K562 (cell line): ENCODE data around the gene FAM83F. TPM values are rescaled to one million over a fixed set of nuclear protein-coding genes. Genes with fewer than 3 reads are reported as not detected.
A peak's percentile ranks its signal among the peaks of the same experiment; 100 is the strongest.

Experiments
- ATF1 ChIP-seq, 2 experiments: fragments of 450-650 bp in 1 of 2; IDR thresholded peaks; 2 replicates each; pipeline ENCODE4 v1.6.1; 2016; ENCODE audit warnings: missing compliant biosample characterization in 1 of 2, missing genetic modification characterization in 1 of 2
- BDP1 ChIP-seq: IDR thresholded peaks from 3 replicates; pipeline ENCODE4 v1.6.1; 2011; ENCODE audit not compliant: insufficient read length, insufficient read depth
- CXXC5 ChIP-seq: fragments of 250-450 bp; sonication (Bioruptor Pico); IDR thresholded peaks from 2 replicates; pipeline ENCODE4 v1.8.0; 2022; ENCODE audit warnings: inconsistent platforms, mild to moderate bottlenecking, moderate library complexity
- DPF2 ChIP-seq: fragments of 450-650 bp; IDR thresholded peaks from 2 replicates; pipeline ENCODE4 v1.6.1; 2016
- ETV6 ChIP-seq, 3 experiments: fragments of 150-350 bp in 1 of 3; sonication (generic) in 1 of 3; formaldehyde crosslinking in 1 of 3; IDR thresholded peaks; 2 replicates each; pipeline versions ENCODE4 v1.6.1 to v1.8.0; 2014 to 2022; ENCODE audit warnings: borderline replicate concordance in 2 of 3, low read depth in 2 of 3, antibody characterized with exemption in 1 of 3, low read length in 1 of 3, mild to moderate bottlenecking in 1 of 3, missing genetic modification reagents in 1 of 3
- MBD2 ChIP-seq: sonication (generic); IDR thresholded peaks from 2 replicates; pipeline ENCODE4 v1.6.1; 2016; ENCODE audit warnings: low read depth, borderline replicate concordance
- MTA3 ChIP-seq: fragments of 450-650 bp; formaldehyde crosslinking; IDR thresholded peaks from 2 replicates; pipeline ENCODE4 v1.6.1; 2017; ENCODE audit warnings: mild to moderate bottlenecking, borderline replicate concordance
- NBN ChIP-seq: fragments of 450-650 bp; IDR thresholded peaks from 2 replicates; pipeline ENCODE4 v1.6.1; 2016; ENCODE audit warnings: low read depth, mild to moderate bottlenecking
- POLR2AphosphoS2 ChIP-seq: IDR thresholded peaks from 2 replicates; pipeline ENCODE4 v1.6.1; 2012; ENCODE audit warnings: low read length, improper control_type of control experiment
- RB1 ChIP-seq: fragments of 450-650 bp; IDR thresholded peaks from 2 replicates; pipeline ENCODE4 v1.6.1; 2017; ENCODE audit warnings: low read depth, mild to moderate bottlenecking
- RBM15 ChIP-seq: fragments of 200-400 bp; formaldehyde crosslinking; IDR thresholded peaks from 2 replicates; pipeline ENCODE4 v1.6.1; 2018; ENCODE audit warnings: mild to moderate bottlenecking, low read length, moderate library complexity; ENCODE audit not compliant: insufficient read depth
- SMARCE1 ChIP-seq: fragments of 450-650 bp; IDR thresholded peaks from 2 replicates; pipeline ENCODE4 v1.7.1; 2016; ENCODE audit warnings: mild to moderate bottlenecking
- SRSF3 ChIP-seq: fragments of 200-400 bp; formaldehyde crosslinking; IDR thresholded peaks from 2 replicates; pipeline ENCODE4 v1.6.1; 2016; ENCODE audit warnings: mild to moderate bottlenecking, low read length, moderate library complexity; ENCODE audit not compliant: insufficient read depth
- STAG1 ChIP-seq: sonication (generic); formaldehyde crosslinking; IDR thresholded peaks from 2 replicates; pipeline ENCODE4 v1.5.0; 2020; ENCODE audit warnings: missing genetic modification reagents, borderline replicate concordance
- TGIF2 ChIP-seq: sonication (generic); formaldehyde crosslinking; IDR thresholded peaks from 2 replicates; pipeline ENCODE4 v1.8.1; 2022; ENCODE audit warnings: mild to moderate bottlenecking, missing genetic modification reagents, moderate library complexity
- TSC22D4 ChIP-seq: fragments of 450-650 bp; IDR thresholded peaks from 2 replicates; pipeline ENCODE4 v1.6.1; 2016; ENCODE audit warnings: missing genetic modification characterization, missing biosample characterization, control low read depth
- ZNF24 ChIP-seq: fragments of 450-650 bp; IDR thresholded peaks from 2 replicates; pipeline ENCODE4 v1.6.1; 2016
- ZNF408 ChIP-seq: fragments of 250-450 bp; sonication (Bioruptor Pico); IDR thresholded peaks from 2 replicates; pipeline ENCODE4 v1.4.0; 2020; ENCODE audit warnings: low read depth, mild to moderate bottlenecking, moderate library complexity
- ZNF445 ChIP-seq: fragments of 250-450 bp; sonication (Bioruptor Pico); IDR thresholded peaks from 2 replicates; pipeline ENCODE4 v1.4.0; 2020; ENCODE audit warnings: low read depth, mild to moderate bottlenecking, moderate library complexity
- polyA plus RNA-seq, 8 experiments: library from polyadenylated mRNA; depleted of rRNA in 4 of 8; stranded (reverse) in 5 of 8; unstranded in 3 of 8; fragments of >200 nt; fragmentation: Nextera tagmentation in 2 of 8; fragmentation: Illumina TruSeq in 1 of 8; extraction: Ambion mirVana in 2 of 8; extraction: Trizol in 1 of 8; gene quantifications; 2 replicates each; pipeline versions ENCODE4 v1.2.1 to v1.2.3, GENCODE V29; 2011 to 2014; ENCODE audit warnings: inconsistent platforms in 1 of 8, missing spikeins in 1 of 8
- total RNA-seq, 7 experiments: library from RNA; depleted of rRNA in 6 of 7; stranded (reverse); fragments of >200 nt in 6 of 7; fragmentation: Illumina TruSeq in 2 of 7; extraction: Trizol in 2 of 7; gene quantifications; 2 replicates each; pipeline versions ENCODE4 v1.2.1 to v1.2.3, GENCODE V29; 2011 to 2021; ENCODE audit warnings: low replicate concordance in 1 of 7
- TF ChIP-seq, protein P1 (sequence below): fragments of 450-650 bp; IDR thresholded peaks from 2 replicates; pipeline ENCODE4 v1.6.1; 2017; ENCODE audit warnings: antibody characterized with exemption
- TF ChIP-seq, protein P2 (sequence below): sonication (generic); IDR thresholded peaks from 2 replicates; pipeline ENCODE4 v1.6.1; 2016
- TF ChIP-seq, protein P3 (sequence below): fragments of 450-650 bp; IDR thresholded peaks from 2 replicates; pipeline ENCODE4 v1.6.1; 2016; ENCODE audit warnings: antibody characterized with exemption
- TF ChIP-seq, protein P4 (sequence below): fragments of 450-650 bp; IDR thresholded peaks from 2 replicates; pipeline ENCODE4 v1.6.1; 2018; ENCODE audit warnings: mild to moderate bottlenecking, low read depth; ENCODE audit not compliant: partially characterized antibody

FAM83F gene
- total and polyA plus RNA-seq, 9 of the 15 experiments (the other 6 are each of a cell fraction or from before 2014, with no cell fraction given) = under 0.01 to 0.13 (median 0.04) TPM; not detected in 1

DNA sequence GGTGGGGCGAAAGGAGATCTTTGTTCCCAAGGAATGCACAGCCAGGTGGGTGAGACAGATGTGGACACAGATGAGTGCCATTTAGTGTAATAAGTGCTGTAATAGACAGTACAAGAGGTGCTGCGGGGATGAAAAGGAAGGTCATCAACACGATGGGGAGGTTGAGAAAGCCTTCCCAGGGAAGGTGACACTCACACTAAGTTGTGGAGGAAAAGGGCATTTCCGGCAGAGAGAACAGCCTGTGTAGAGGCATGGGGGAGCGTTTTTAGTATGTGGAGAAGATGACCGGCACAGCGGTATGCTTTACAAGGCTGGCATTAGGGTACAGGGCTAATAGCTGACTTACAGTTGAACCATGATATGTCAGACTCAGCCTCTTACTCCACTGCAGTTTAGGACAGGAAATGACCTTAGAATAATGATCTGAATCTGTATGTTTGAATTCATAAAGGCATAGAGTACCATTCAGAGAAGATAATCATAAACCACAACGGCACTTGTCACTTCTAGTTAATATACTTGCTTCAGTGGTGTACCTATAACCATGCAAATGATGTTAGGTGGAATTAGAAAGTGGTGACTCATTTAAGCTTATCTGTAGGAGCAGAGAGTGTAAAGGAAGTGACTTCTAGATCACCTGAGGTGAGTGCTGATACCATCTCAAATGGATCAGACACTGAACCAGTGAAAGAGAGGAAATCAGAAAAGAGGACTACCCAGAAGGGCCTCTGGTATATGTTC, 60.6 kb downstream of the FAM83F start (continued):
- TF ChIP-seq, protein P1, sequence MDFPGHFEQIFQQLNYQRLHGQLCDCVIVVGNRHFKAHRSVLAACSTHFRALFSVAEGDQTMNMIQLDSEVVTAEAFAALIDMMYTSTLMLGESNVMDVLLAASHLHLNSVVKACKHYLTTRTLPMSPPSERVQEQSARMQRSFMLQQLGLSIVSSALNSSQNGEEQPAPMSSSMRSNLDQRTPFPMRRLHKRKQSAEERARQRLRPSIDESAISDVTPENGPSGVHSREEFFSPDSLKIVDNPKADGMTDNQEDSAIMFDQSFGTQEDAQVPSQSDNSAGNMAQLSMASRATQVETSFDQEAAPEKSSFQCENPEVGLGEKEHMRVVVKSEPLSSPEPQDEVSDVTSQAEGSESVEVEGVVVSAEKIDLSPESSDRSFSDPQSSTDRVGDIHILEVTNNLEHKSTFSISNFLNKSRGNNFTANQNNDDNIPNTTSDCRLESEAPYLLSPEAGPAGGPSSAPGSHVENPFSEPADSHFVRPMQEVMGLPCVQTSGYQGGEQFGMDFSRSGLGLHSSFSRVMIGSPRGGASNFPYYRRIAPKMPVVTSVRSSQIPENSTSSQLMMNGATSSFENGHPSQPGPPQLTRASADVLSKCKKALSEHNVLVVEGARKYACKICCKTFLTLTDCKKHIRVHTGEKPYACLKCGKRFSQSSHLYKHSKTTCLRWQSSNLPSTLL = no peak
- TF ChIP-seq, protein P2, sequence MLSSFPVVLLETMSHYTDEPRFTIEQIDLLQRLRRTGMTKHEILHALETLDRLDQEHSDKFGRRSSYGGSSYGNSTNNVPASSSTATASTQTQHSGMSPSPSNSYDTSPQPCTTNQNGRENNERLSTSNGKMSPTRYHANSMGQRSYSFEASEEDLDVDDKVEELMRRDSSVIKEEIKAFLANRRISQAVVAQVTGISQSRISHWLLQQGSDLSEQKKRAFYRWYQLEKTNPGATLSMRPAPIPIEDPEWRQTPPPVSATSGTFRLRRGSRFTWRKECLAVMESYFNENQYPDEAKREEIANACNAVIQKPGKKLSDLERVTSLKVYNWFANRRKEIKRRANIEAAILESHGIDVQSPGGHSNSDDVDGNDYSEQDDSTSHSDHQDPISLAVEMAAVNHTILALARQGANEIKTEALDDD = peak; percentile 97
- no peak for TF ChIP-seq STAG1 (CRISPR knock-in tag)
- TF ChIP-seq NBN = peak; percentile 56; the same call in 1 of the 2 replicates
- TF ChIP-seq RB1 = no peak
- TF ChIP-seq ZNF408 = no peak
- TF ChIP-seq ATF1 (CRISPR knock-in tag; IDR thresholded peaks at IDR 0.05) = no peak
- TF ChIP-seq ATF1 (tag; IDR thresholded peaks at IDR 0.05) = no peak
- no peak for TF ChIP-seq ZNF445 (CRISPR knock-in tag)
- no peak for TF ChIP-seq MBD2
- peak; percentile 96 for TF ChIP-seq DPF2
- TF ChIP-seq RBM15 = no peak
- peak; percentile 95 for TF ChIP-seq SMARCE1
- no peak for TF ChIP-seq ETV6 (IDR thresholded peaks at IDR 0.05; ENCODE audit: borderline replicate concordance in 1 of 2, low read depth in 2 of 2, low read length in 1 of 2)
- no peak for TF ChIP-seq ETV6 (CRISPR knock-in tag; IDR thresholded peaks at IDR 0.05; ENCODE audit: borderline replicate concordance)
- no peak for TF ChIP-seq POLR2AphosphoS2
- TF ChIP-seq SRSF3 = no peak
- TF ChIP-seq BDP1 = no peak
- TF ChIP-seq TSC22D4 = no peak
- TF ChIP-seq CXXC5 (CRISPR knock-in tag) = peak; percentile 49
- TF ChIP-seq, protein P3, sequence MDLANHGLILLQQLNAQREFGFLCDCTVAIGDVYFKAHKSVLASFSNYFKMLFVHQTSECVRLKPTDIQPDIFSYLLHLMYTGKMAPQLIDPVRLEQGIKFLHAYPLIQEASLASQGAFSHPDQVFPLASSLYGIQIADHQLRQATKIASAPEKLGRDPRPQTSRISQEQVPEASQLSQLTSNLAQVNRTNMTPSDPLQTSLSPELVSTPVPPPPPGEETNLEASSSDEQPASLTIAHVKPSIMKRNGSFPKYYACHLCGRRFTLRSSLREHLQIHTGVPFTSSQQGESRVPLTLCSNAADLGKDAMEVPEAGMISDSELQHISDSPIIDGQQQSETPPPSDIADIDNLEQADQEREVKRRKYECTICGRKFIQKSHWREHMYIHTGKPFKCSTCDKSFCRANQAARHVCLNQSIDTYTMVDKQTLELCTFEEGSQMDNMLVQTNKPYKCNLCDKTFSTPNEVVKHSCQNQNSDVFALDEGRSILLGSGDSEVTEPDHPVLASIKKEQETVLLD = no peak
- 0 out of 2 replicates have a peak, but pooled peaks have one; percentile 18 for TF ChIP-seq MTA3
- TF ChIP-seq, protein P4, sequence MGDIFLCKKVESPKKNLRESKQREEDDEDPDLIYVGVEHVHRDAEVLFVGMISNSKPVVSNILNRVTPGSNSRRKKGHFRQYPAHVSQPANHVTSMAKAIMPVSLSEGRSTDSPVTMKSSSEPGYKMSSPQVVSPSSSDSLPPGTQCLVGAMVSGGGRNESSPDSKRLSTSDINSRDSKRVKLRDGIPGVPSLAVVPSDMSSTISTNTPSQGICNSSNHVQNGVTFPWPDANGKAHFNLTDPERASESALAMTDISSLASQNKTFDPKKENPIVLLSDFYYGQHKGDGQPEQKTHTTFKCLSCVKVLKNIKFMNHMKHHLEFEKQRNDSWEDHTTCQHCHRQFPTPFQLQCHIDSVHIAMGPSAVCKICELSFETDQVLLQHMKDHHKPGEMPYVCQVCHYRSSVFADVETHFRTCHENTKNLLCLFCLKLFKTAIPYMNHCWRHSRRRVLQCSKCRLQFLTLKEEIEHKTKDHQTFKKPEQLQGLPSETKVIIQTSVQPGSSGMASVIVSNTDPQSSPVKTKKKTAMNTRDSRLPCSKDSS = no peak
- no peak for TF ChIP-seq TGIF2 (CRISPR knock-in tag)
- no peak for TF ChIP-seq ZNF24
